Measurements from ENCODE around the gene AUTS2.

DNA sequence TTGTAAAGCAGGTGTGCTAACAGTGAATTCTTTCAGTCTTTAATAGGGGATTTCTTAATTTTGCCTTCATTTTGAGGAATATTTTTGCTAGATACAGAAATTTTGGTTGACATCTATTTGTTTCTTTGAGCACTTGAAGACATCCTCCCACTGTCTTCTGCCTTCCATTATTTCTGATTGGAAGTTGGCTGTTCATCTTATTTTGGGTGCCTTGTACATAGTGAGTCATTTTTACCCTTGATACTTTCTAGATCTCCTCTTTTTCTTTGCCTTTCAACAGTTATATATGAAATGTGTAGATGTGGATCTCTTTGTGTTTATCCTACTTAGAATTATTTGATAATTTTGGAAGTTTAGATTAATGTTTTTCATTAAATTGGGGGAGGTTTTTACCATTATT is 631.0 kb downstream of the AUTS2 start:
- TF ChIP-seq, protein P1, sequence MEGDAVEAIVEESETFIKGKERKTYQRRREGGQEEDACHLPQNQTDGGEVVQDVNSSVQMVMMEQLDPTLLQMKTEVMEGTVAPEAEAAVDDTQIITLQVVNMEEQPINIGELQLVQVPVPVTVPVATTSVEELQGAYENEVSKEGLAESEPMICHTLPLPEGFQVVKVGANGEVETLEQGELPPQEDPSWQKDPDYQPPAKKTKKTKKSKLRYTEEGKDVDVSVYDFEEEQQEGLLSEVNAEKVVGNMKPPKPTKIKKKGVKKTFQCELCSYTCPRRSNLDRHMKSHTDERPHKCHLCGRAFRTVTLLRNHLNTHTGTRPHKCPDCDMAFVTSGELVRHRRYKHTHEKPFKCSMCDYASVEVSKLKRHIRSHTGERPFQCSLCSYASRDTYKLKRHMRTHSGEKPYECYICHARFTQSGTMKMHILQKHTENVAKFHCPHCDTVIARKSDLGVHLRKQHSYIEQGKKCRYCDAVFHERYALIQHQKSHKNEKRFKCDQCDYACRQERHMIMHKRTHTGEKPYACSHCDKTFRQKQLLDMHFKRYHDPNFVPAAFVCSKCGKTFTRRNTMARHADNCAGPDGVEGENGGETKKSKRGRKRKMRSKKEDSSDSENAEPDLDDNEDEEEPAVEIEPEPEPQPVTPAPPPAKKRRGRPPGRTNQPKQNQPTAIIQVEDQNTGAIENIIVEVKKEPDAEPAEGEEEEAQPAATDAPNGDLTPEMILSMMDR (IDR thresholded peaks at IDR 0.05), result no peak
- no peak for TF ChIP-seq POLR2A (IDR thresholded peaks at IDR 0.05)

Measured in vagina (tissue), 2 donors.